Breast epithelium (tissue), 3 donors: ENCODE measurements around the gene SYNE1.

Experiments
- POLR2A ChIP-seq: fragments of 450-650 bp; IDR thresholded peaks from one replicate; pipeline ENCODE4 v1.6.1; 2016; ENCODE audit warnings: antibody characterized with exemption, mild to moderate bottlenecking, moderate library complexity
- TF ChIP-seq, protein P1 (sequence below), 3 donors: fragments of 450-650 bp; IDR thresholded peaks; one replicate each; pipeline ENCODE4 v1.5.1; 2016 to 2017; ENCODE audit warnings: antibody characterized with exemption in 3 of 3, mild to moderate bottlenecking in 3 of 3, moderate library complexity in 3 of 3

DNA sequence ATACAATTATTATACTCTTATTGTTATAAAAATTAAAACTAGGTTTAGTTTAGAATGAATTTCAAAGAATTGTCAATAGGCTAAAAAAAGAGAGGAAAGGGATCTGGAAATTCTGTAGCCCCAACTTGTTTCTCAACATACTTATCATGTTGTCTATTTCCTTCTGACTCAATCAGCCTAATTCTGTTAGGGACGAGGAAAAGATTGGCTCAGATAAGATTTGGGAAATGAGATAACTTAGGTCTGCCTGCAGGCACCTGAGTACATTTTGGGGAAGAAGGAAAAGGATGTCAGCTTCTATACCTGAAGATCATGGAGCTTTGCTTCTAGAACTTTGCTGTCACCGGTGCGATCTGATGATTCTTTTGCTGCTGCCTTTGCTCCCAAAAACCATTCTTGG lies 238.8 kb downstream of the SYNE1 start:
- TF ChIP-seq, protein P1, sequence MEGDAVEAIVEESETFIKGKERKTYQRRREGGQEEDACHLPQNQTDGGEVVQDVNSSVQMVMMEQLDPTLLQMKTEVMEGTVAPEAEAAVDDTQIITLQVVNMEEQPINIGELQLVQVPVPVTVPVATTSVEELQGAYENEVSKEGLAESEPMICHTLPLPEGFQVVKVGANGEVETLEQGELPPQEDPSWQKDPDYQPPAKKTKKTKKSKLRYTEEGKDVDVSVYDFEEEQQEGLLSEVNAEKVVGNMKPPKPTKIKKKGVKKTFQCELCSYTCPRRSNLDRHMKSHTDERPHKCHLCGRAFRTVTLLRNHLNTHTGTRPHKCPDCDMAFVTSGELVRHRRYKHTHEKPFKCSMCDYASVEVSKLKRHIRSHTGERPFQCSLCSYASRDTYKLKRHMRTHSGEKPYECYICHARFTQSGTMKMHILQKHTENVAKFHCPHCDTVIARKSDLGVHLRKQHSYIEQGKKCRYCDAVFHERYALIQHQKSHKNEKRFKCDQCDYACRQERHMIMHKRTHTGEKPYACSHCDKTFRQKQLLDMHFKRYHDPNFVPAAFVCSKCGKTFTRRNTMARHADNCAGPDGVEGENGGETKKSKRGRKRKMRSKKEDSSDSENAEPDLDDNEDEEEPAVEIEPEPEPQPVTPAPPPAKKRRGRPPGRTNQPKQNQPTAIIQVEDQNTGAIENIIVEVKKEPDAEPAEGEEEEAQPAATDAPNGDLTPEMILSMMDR (IDR thresholded peaks at IDR 0.05): no peak
- no peak for TF ChIP-seq POLR2A
